ENCODE measurements around the gene SLC15A3.

GRCh38 chr11:60933416-60934123 lies 18.4 kb downstream of the SLC15A3 start:
- no peak for TF ChIP-seq FOXP2 (optimal IDR thresholded peaks at IDR 0.05; ENCODE audit: borderline replicate concordance, extremely low read depth, extremely low read length, insufficient read depth)
- no peak for TF ChIP-seq POLR2AphosphoS5 (IDR thresholded peaks at IDR 0.05; ENCODE audit: low read depth, low read length)

All from PFSK-1 (cell line).